Vagina (tissue), 2 donors: ENCODE measurements around the gene IFNGR2.

Source experiments
- CTCF ChIP-seq, 3 experiments: fragments of 450-650 bp in 2 of 3; fragments of 200-600 bp in 1 of 3; sonication (generic) in 1 of 3; IDR thresholded peaks; one replicate each; pipeline ENCODE4 v1.5.1; 2017 to 2019; ENCODE audit warnings: antibody characterized with exemption in 3 of 3, mild to moderate bottlenecking in 2 of 3, moderate library complexity in 2 of 3
- POLR2A ChIP-seq, 2 donors: fragments of 450-650 bp; IDR thresholded peaks; one replicate each; pipeline ENCODE4 v1.6.1; 2017; ENCODE audit warnings: antibody characterized with exemption in 2 of 2, mild to moderate bottlenecking in 2 of 2, moderate library complexity in 2 of 2

DNA sequence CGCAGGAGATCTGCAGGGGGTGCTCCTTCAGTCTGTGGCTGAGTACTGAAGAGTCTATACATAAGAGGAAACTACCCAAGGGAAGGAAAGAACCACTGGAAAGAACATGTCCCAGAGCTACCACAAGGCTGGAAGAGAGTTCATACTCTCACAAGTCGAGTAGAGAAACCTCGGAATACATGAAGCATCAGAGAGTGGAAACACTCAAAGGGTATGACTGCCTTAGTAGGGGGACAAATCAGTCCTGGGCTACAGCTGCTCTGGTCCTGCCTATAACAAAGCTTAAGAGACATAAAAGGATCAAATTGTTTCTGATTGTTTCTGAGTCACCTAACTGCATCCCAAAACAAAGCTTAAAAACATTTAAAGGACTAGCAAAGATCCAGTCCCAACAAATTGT lies 49.1 kb downstream of the IFNGR2 start:
- no peak for TF ChIP-seq POLR2A (IDR thresholded peaks at IDR 0.05)
- TF ChIP-seq CTCF (IDR thresholded peaks at IDR 0.05), result no peak
